Measurements from ENCODE around the gene SLC39A11.

GRCh38 chr17:73039282-73039681 is 53.2 kb downstream of the SLC39A11 start:
- TF ChIP-seq, protein P1, sequence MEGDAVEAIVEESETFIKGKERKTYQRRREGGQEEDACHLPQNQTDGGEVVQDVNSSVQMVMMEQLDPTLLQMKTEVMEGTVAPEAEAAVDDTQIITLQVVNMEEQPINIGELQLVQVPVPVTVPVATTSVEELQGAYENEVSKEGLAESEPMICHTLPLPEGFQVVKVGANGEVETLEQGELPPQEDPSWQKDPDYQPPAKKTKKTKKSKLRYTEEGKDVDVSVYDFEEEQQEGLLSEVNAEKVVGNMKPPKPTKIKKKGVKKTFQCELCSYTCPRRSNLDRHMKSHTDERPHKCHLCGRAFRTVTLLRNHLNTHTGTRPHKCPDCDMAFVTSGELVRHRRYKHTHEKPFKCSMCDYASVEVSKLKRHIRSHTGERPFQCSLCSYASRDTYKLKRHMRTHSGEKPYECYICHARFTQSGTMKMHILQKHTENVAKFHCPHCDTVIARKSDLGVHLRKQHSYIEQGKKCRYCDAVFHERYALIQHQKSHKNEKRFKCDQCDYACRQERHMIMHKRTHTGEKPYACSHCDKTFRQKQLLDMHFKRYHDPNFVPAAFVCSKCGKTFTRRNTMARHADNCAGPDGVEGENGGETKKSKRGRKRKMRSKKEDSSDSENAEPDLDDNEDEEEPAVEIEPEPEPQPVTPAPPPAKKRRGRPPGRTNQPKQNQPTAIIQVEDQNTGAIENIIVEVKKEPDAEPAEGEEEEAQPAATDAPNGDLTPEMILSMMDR (IDR thresholded peaks at IDR 0.05; ENCODE audit: low read depth, low read length) = no peak
- no peak for TF ChIP-seq EZH2phosphoT487 (IDR thresholded peaks at IDR 0.05; ENCODE audit: low read depth)

All from OCI-LY3 (cell line).